ENCODE measurements around the gene SAT1. TPM values are rescaled to one million over a fixed set of nuclear protein-coding genes. Genes with fewer than 3 reads are reported as not detected.

The SAT1 gene
- total RNA-seq, 1 donor from 2014 or later = 88.9 TPM

DNA sequence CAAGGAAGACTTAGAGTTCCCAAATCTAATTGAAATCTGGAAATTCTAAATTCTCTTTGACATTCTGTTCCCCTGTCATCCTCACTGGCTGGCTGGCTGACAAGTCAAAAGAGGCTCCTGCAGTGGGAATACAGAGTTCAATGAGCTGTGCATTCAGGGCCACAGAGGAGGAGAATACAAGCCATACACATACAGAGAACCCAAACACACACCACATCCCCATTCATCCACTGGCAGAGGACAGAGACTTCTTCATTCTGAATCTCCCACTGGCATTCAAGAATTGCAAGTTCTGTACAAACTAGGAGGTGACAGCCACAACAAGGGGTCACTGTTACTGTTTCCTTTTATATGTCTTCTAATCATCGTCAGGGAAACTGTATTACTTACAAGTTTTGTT is 49.7 kb downstream of the SAT1 start:
- no peak overlapping the region for H3K4me3 Mint-ChIP-seq
- no peaks in the 10 kb centered on the region for H3K9me3 Mint-ChIP-seq
- H3K4me1 Mint-ChIP-seq = no peaks in the 10 kb centered on the region
- no peaks in the 10 kb centered on the region for H3K36me3 Mint-ChIP-seq (ENCODE audit: low read depth)
- DNase-seq = no peak
- TF ChIP-seq, protein P1, sequence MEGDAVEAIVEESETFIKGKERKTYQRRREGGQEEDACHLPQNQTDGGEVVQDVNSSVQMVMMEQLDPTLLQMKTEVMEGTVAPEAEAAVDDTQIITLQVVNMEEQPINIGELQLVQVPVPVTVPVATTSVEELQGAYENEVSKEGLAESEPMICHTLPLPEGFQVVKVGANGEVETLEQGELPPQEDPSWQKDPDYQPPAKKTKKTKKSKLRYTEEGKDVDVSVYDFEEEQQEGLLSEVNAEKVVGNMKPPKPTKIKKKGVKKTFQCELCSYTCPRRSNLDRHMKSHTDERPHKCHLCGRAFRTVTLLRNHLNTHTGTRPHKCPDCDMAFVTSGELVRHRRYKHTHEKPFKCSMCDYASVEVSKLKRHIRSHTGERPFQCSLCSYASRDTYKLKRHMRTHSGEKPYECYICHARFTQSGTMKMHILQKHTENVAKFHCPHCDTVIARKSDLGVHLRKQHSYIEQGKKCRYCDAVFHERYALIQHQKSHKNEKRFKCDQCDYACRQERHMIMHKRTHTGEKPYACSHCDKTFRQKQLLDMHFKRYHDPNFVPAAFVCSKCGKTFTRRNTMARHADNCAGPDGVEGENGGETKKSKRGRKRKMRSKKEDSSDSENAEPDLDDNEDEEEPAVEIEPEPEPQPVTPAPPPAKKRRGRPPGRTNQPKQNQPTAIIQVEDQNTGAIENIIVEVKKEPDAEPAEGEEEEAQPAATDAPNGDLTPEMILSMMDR (IDR thresholded peaks at IDR 0.05) = no peak
- ChIA-PET CTCF (no interaction called here), POLR2A (interaction anchor here (0.6 kb wide), 1 partner anchor 199 kb away, joined by 4 read pairs; no protein-coding TSS in a partner anchor)
- H3K27me3 Mint-ChIP-seq = no peaks in the 10 kb centered on the region
- intact Hi-C loops (cut with micrococcal nuclease) = no loop called here
- no peak for ATAC-seq (ENCODE audit: low read depth)
- H3K27ac Mint-ChIP-seq = no peak overlapping the region

Other genes with a start within 250 kb of the SAT1 start
- 29.2 and 35.5 TPM in 2 replicates for gene PRDX4, start 115.7 kb upstream of the SAT1 start, total RNA-seq
- 46.0 and 49.4 TPM in 2 replicates for gene ACOT9, start 39.9 kb upstream of the SAT1 start, total RNA-seq
- gene APOO, start 124.8 kb downstream of the SAT1 start, total RNA-seq = 14.0 and 16.6 TPM in 2 replicates
- gene CXorf58, start 124.8 kb downstream of the SAT1 start, total RNA-seq = not detected in 2 replicates
- gene KLHL15, start 244.0 kb downstream of the SAT1 start, total RNA-seq = 7.3 and 8.1 TPM in 2 replicates

Data from activated B cell treated with CpG ODN at 0.5 μM for 24 hours (primary cell).